GM12801 (cell line): ENCODE data around the gene DPP6.

Experiments
- TF ChIP-seq, protein P1 (sequence below): IDR thresholded peaks from one replicate; pipeline ENCODE4 v1.5.1; 2011; ENCODE audit warnings: control low read depth; ENCODE audit not compliant: insufficient read length; ENCODE audit errors: extremely low read depth

The DPP6 gene

DNA sequence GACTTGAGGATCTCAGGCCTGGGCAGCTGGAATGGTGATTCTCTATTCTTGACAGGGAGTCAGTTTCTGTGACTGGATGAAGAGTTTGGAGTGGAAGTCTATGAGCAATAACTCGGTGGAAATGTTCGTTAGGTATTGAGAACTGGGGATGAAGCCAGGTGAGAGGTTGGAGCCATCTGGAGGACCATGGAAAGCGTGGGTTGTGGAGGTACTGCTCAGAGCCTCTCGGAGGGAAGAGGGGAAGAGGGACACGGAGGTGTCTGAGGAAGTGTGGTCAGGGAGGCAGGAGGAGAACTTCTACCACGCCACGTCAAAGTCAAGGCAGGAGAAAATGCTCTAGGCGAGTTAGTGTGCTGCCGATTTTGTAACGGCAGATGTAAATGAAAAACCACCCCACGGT, 430.7 kb downstream of the DPP6 start:
- TF ChIP-seq, protein P1, sequence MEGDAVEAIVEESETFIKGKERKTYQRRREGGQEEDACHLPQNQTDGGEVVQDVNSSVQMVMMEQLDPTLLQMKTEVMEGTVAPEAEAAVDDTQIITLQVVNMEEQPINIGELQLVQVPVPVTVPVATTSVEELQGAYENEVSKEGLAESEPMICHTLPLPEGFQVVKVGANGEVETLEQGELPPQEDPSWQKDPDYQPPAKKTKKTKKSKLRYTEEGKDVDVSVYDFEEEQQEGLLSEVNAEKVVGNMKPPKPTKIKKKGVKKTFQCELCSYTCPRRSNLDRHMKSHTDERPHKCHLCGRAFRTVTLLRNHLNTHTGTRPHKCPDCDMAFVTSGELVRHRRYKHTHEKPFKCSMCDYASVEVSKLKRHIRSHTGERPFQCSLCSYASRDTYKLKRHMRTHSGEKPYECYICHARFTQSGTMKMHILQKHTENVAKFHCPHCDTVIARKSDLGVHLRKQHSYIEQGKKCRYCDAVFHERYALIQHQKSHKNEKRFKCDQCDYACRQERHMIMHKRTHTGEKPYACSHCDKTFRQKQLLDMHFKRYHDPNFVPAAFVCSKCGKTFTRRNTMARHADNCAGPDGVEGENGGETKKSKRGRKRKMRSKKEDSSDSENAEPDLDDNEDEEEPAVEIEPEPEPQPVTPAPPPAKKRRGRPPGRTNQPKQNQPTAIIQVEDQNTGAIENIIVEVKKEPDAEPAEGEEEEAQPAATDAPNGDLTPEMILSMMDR: no peak

- TF ChIP-seq, protein P1: no peak
Observed at GRCh38 chr7:154484406-154484805, 432.2 kb downstream of the DPP6 start.

DNA sequence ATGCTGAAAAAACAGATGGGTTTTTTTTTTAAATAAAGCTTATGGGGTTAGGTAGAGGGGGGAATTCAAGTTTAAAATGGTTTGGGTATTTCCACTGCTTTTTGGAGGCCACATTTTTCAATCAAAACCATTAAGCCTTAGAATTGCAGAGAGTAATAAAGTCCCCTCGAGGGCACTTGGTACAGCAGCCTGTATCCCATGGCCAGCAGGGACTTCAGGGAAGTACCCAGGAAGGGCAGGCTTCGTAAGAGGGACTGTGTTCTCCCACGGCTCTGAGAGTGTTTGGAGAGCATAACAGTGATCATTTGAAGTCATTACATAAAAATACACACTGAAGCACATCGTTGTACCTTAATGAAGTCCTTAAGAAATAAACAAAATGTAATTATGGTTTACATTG, 432.7 kb downstream of the DPP6 start:
- TF ChIP-seq, protein P1: no peak

DNA sequence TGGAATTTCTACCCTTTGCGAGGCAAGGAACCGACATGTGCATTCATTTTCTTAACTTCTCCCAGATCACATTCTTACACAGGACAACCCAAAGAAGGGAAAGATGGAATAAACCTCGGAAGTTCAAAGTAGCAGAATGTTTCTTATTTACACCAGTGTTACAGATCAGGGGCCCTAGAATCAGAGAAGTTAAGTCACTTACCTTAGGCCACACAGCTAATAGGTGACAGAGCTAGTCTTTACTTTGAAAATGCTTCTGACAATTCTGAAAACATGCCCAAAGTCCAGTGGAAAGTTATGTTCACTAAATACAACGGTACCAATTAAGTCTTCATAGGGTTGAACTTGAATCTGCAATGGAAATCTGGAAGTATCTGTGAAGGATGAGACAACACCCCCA, 437.7 kb downstream of the DPP6 start:
- TF ChIP-seq, protein P1: no peak

DNA sequence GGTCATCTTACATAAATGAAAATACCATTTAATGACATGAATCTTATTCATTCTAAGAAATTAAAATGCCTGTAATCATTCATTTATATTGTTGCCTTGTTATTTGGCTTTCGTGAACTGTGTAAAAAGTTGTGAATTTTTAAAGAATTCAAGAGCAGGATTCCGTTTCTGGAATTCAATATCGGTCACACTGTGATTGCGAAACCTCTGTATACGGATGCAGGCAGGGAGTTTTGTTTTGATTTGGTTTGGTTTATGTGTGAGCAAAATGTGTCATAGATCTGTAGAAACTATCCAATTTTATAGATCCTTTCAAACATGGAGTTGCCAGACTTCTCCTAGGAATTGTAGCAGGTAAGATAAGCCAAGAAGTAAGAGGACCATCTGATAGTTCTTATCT, 441.4 kb downstream of the DPP6 start:
- TF ChIP-seq, protein P1: no peak

DNA sequence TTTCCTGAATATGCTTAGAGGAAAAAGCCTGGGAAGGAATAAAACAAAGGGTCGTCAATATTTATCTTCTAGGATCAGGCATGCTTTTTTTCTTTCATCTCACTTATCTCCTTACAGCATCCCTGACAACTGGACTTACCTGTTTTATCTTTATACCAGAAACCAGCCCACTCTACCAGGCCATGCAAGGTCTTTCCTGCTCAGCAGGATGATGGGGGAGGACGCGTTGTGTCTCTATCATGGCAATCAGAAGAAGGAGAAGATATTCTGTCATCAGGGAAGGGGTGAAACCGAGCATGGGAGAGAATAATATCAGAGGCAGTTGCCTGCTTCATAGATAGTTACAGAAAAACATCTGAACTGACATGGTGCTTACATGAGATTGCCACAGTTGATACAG, 445.6 kb downstream of the DPP6 start:
- TF ChIP-seq, protein P1: no peak

DNA sequence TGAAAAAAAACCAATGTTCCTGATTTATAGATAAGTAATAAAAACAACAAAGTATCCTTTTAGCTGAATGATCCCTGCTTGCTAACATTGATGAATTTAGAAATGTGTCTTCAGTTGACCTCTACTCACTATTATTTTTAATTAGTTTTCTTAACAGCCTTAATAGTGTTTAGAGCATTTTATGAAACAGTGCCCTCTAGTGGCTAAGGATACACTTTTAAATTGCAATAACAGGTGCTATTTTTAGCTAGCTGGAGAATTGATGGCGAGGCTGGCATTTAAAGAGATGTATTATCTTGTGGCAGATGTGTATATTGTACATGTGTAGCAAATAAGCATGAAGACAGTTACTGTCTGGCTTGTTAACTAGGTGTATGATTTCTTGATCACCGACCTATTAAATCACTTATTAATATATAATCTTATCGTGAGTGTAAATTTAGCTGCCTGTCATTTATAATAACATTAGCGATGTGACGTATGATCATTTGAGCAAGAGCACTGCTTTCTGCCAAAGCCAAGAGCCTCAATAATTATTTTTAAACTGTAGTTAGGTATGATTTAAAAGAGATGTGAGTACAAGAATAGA, 451.9 kb downstream of the DPP6 start:
- TF ChIP-seq, protein P1: no peak
